Vagina (tissue), 2 donors: ENCODE measurements around the gene ITPKB.

Source experiments
- CTCF ChIP-seq, 3 experiments: fragments of 450-650 bp in 2 of 3; fragments of 200-600 bp in 1 of 3; sonication (generic) in 1 of 3; IDR thresholded peaks; one replicate each; pipeline ENCODE4 v1.5.1; 2017 to 2019; ENCODE audit warnings: antibody characterized with exemption in 3 of 3, mild to moderate bottlenecking in 2 of 3, moderate library complexity in 2 of 3
- POLR2A ChIP-seq, 2 donors: fragments of 450-650 bp; IDR thresholded peaks; one replicate each; pipeline ENCODE4 v1.6.1; 2017; ENCODE audit warnings: antibody characterized with exemption in 2 of 2, mild to moderate bottlenecking in 2 of 2, moderate library complexity in 2 of 2
- POLR2AphosphoS5 ChIP-seq, 2 donors: sonication (generic); formaldehyde crosslinking; IDR thresholded peaks; one replicate each; pipeline ENCODE4 v1.9.0; 2017; ENCODE audit warnings: antibody characterized with exemption in 2 of 2, mild to moderate bottlenecking in 2 of 2, low read depth in 1 of 2; ENCODE audit not compliant: insufficient read depth in 1 of 2

DNA sequence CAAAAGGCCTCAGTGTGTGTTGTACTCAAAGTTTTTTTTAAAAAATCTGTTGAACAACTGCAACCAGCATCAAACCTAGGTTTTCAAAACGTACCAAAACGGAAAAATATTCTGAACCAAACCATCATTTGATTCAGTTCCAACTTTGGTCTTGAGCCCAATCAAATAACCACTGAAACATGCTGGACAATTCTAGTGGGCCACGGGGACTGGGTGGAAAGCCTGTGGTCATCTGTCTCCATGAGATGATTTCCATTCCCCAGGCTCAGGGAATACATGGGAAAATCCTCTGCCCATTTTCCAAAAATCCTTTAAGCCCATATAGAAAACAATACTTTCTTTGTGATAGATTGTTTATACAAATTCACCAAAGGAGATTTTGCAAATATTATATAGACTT is 22.5 kb downstream of the ITPKB start:
- TF ChIP-seq POLR2A (IDR thresholded peaks at IDR 0.05) (no peak), CTCF (IDR thresholded peaks at IDR 0.05) (no peak), POLR2AphosphoS5 (IDR thresholded peaks at IDR 0.05; ENCODE audit: insufficient read depth in 1 of 2, low read depth in 1 of 2) (no peak)
